MCF 10A (cell line): ENCODE measurements around the gene FAM20B. TPM values are rescaled to one million over a fixed set of nuclear protein-coding genes. Genes with fewer than 3 reads are reported as not detected.

Source experiments
- BruUV-seq: library from RNA; stranded (reverse); fragments of 400-500 nt; replicated peaks from 2 replicates; lab custom pipeline; 2021; lab: Mats Ljungman, UMichigan
- CTCF ChIA-PET: fragments of 300-600 bp; sonication (Branson Sonifier 250); formaldehyde crosslinking; extraction: SDS; loops from one replicate; lab custom pipeline; 2021; ENCODE audit warnings: antibody characterized with exemption, inconsistent platforms; lab: Yijun Ruan, JAX
- POLR2A ChIA-PET: fragments of 300-600, 350-650 bp; sonication (Branson Sonifier 250); formaldehyde crosslinking; extraction: SDS; loops from one replicate; lab custom pipeline; 2020; ENCODE audit warnings: antibody characterized with exemption, inconsistent platforms; lab: Yijun Ruan, JAX
- DNase-seq: peaks from one replicate; pipeline ENCODE4 v3.0.0-alpha.2; 2018; ENCODE audit not compliant: unreplicated experiment
- H3K27ac Mint-ChIP-seq: one replicate; pipeline ENCODE4 v1.8.0; 2022; ENCODE audit warnings: mild to moderate bottlenecking, low read depth, mixed read lengths; ENCODE audit not compliant: unreplicated experiment
- H3K27me3 Mint-ChIP-seq: one replicate; pipeline ENCODE4 v1.8.0; 2022; ENCODE audit warnings: mixed read lengths; ENCODE audit not compliant: insufficient read depth, unreplicated experiment
- H3K36me3 Mint-ChIP-seq: one replicate; pipeline ENCODE4 v1.8.0; 2022; ENCODE audit warnings: mild to moderate bottlenecking, moderate library complexity, mixed read lengths; ENCODE audit not compliant: insufficient read depth, unreplicated experiment
- H3K4me1 Mint-ChIP-seq: one replicate; pipeline ENCODE4 v1.8.0; 2022; ENCODE audit warnings: mixed read lengths; ENCODE audit not compliant: insufficient read depth, unreplicated experiment
- H3K4me3 Mint-ChIP-seq: one replicate; pipeline ENCODE4 v1.8.0; 2022; ENCODE audit warnings: mild to moderate bottlenecking, moderate library complexity, mixed read lengths; ENCODE audit not compliant: unreplicated experiment
- H3K9me3 Mint-ChIP-seq: one replicate; pipeline ENCODE4 v1.8.0; 2022; ENCODE audit warnings: mixed read lengths; ENCODE audit not compliant: unreplicated experiment
- CTCF ChIP-seq: fragments of 200-600 bp; IDR thresholded peaks from one replicate; pipeline ENCODE4 v1.8.0; 2022; ENCODE audit warnings: antibody characterized with exemption, mild to moderate bottlenecking; ENCODE audit not compliant: unreplicated experiment
- intact Hi-C: fragments of 100-400 bp; cut with micrococcal nuclease; formaldehyde crosslinking; loops from 2 replicates; pipeline ENCODE4 v1.14.1; 2022
- total RNA-seq: library from RNA; stranded (reverse); gene quantifications from 2 replicates; pipeline ENCODE4 v1.2.3, GENCODE V29; 2022

FAM20B gene
- total RNA-seq, 1 experiment from 2014 or later, result 45.0 TPM

- ChIA-PET CTCF (interaction anchor here (2.0 to 2.2 kb wide), 2 partner anchors 12 to 21 kb away, joined by 11 read pairs; no protein-coding TSS in a partner anchor), POLR2A (interaction anchor here (1.1 kb wide), 1 partner anchor 11 kb away, joined by 3 read pairs; no protein-coding TSS in a partner anchor)
- intact Hi-C loops, result no loop called here
- no peak overlapping the region for H3K4me3 Mint-ChIP-seq
- no peaks in the 10 kb centered on the region for H3K9me3 Mint-ChIP-seq
- DNase-seq, result no peak
- TF ChIP-seq CTCF, result no peak
- H3K36me3 Mint-ChIP-seq, result peaks cover 87% of the 10 kb centered on the region
- no peaks in the 10 kb centered on the region for H3K4me1 Mint-ChIP-seq
- H3K27ac Mint-ChIP-seq, result no peak overlapping the region
- no peaks in the 10 kb centered on the region for H3K27me3 Mint-ChIP-seq
- no TSS peak for BruUV-seq
These were observed 74.2 kb downstream of the FAM20B start for GRCh38 chr1:179099891-179100290.

GRCh38 chr1:179101566-179101965, 75.9 kb downstream of the FAM20B start:
- no peak for DNase-seq
- H3K4me1 Mint-ChIP-seq, result no peaks in the 10 kb centered on the region
- BruUV-seq, result no TSS peak
- intact Hi-C loops, result no loop called here
- H3K9me3 Mint-ChIP-seq, result no peaks in the 10 kb centered on the region
- POLR2A ChIA-PET, result interaction anchor here (0.5 kb wide), 1 partner anchor 40 kb away, joined by 3 read pairs; no protein-coding TSS in a partner anchor
- no peak overlapping the region for H3K27ac Mint-ChIP-seq
- peaks cover 86% of the 10 kb centered on the region for H3K36me3 Mint-ChIP-seq
- TF ChIP-seq CTCF, result no peak
- CTCF ChIA-PET, result interaction anchor here (0.6 to 2.2 kb wide), 5 partner anchors 9 to 182 kb away, joined by 3 to 11 read pairs (median 3); no protein-coding TSS in a partner anchor
- no peaks in the 10 kb centered on the region for H3K27me3 Mint-ChIP-seq
- H3K4me3 Mint-ChIP-seq, result no peak overlapping the region

GRCh38 chr1:179103999-179104398, 78.3 kb downstream of the FAM20B start:
- Mint-ChIP-seq H3K9me3 (no peaks in the 10 kb centered on the region), H3K4me3 (no peak overlapping the region), H3K36me3 (peaks cover 87% of the 10 kb centered on the region), H3K27me3 (no peaks in the 10 kb centered on the region), H3K4me1 (no peaks in the 10 kb centered on the region), H3K27ac (no peak overlapping the region)
- no peak for TF ChIP-seq CTCF
- POLR2A ChIA-PET, result no interaction called here
- no peak for DNase-seq
- CTCF ChIA-PET, result interaction anchor here (2.6 kb wide), 1 partner anchor 266 kb away, joined by 13 read pairs; no protein-coding TSS in a partner anchor
- intact Hi-C loops, result no loop called here
- BruUV-seq, result no TSS peak

- ChIA-PET POLR2A (no interaction called here), CTCF (interaction anchor here (0.6 to 5.4 kb wide), 21 partner anchors 9 to 602 kb away, joined by 3 to 90 read pairs (median 4); partner anchors contain the start of gene AXDND1)
- no peak overlapping the region for H3K27ac Mint-ChIP-seq
- no peak for DNase-seq
- H3K27me3 Mint-ChIP-seq, result no peaks in the 10 kb centered on the region
- H3K4me1 Mint-ChIP-seq, result no peaks in the 10 kb centered on the region
- peaks cover 87% of the 10 kb centered on the region for H3K36me3 Mint-ChIP-seq
- H3K4me3 Mint-ChIP-seq, result no peak overlapping the region
- BruUV-seq, result no TSS peak
- intact Hi-C loops, result loop anchor here (5.0 kb wide), 1 partner anchor 88 kb away; no protein-coding TSS in a partner anchor
- no peak for TF ChIP-seq CTCF
- H3K9me3 Mint-ChIP-seq, result no peaks in the 10 kb centered on the region
These were observed 79.0 kb downstream of the FAM20B start for GRCh38 chr1:179104611-179105250.
